ENCODE data around the gene RPL12. TPM values are rescaled to one million over a fixed set of nuclear protein-coding genes. Genes with fewer than 3 reads are reported as not detected.
A peak's percentile ranks its signal among the peaks of the same experiment; 100 is the strongest.

The RPL12 gene
- total and polyA plus RNA-seq, 8 donors: 902 to 2,099 (median 1,833) TPM

- DNase-seq (no peak), ATAC-seq (no peak)
- Histone ChIP-seq H3K9me3 (peaks cover 0 to 5% of the 10 kb centered on the region in 2 donors), H3K27ac (no peak overlapping the region), H3K36me3 (peaks cover 0 to 72% of the 10 kb centered on the region in 2 donors), H3K4me1 (peaks cover 14 to 48% of the 10 kb centered on the region in 2 donors), H3K4me3 (peak overlapping the region in 1 of 2 donors; percentile 81), H3K27me3 (no peaks in the 10 kb centered on the region)
- intact Hi-C loops (cut with DNase I): no loop called here
- no peak for TF ChIP-seq CTCF (IDR thresholded peaks at IDR 0.05)
Measured at GRCh38 chr9:127448112-127448805, 2.9 kb downstream of the RPL12 start.

- Histone ChIP-seq H3K9me3 (peaks cover 0 to 5% of the 10 kb centered on the region in 2 donors), H3K27ac (no peak overlapping the region), H3K4me3 (no peak overlapping the region), H3K4me1 (peaks cover 14 to 43% of the 10 kb centered on the region in 2 donors), H3K36me3 (peaks cover 0 to 79% of the 10 kb centered on the region in 2 donors), H3K27me3 (no peaks in the 10 kb centered on the region)
- TF ChIP-seq CTCF (IDR thresholded peaks at IDR 0.05): no peak
- no peak for DNase-seq
- intact Hi-C loops (cut with DNase I): no loop called here
- ATAC-seq: no peak
Measured at GRCh38 chr9:127447416-127448111, 3.6 kb downstream of the RPL12 start.

GRCh38 chr9:127446713-127447415 is 4.3 kb downstream of the RPL12 start:
- Histone ChIP-seq H3K4me1 (peaks cover 14 to 37% of the 10 kb centered on the region in 2 donors), H3K4me3 (no peak overlapping the region), H3K27ac (no peak overlapping the region), H3K36me3 (peaks cover 0 to 86% of the 10 kb centered on the region in 2 donors), H3K9me3 (peaks cover 0 to 5% of the 10 kb centered on the region in 2 donors), H3K27me3 (no peaks in the 10 kb centered on the region)
- ATAC-seq: no peak
- no peak for TF ChIP-seq CTCF (IDR thresholded peaks at IDR 0.05)
- no peak for DNase-seq
- intact Hi-C loops (cut with DNase I): no loop called here

- no peaks in the 10 kb centered on the region for H3K27me3 ChIP-seq
- H3K4me1 ChIP-seq: peaks cover 14 to 37% of the 10 kb centered on the region in 2 donors
- peaks cover 0 to 94% of the 10 kb centered on the region in 2 donors for H3K36me3 ChIP-seq
- DNase-seq (no peak), ATAC-seq (no peak)
- no peak overlapping the region for H3K4me3 ChIP-seq
- H3K27ac ChIP-seq: no peak overlapping the region
- intact Hi-C loops (cut with DNase I): no loop called here
- TF ChIP-seq CTCF (IDR thresholded peaks at IDR 0.05): no peak
- peaks cover 0 to 5% of the 10 kb centered on the region in 2 donors for H3K9me3 ChIP-seq
Measured at GRCh38 chr9:127445851-127446712, 5.1 kb downstream of the RPL12 start.
